ENCODE results near the gene XPO6.

XPO6 gene

GRCh38 chr16:28167221-28167620 is 44.5 kb downstream of the XPO6 start:
- CTCF ChIA-PET = interaction anchor here (1.1 to 1.4 kb wide), 5 partner anchors 9 to 51 kb away, joined by 3 to 5 read pairs (median 3); no protein-coding TSS in a partner anchor
- no peak for TF ChIP-seq CTCF (IDR thresholded peaks at IDR 0.05; ENCODE audit: control extremely low read depth, extremely low read depth, low read depth, missing control alignments)
- no peak for DNase-seq (ENCODE audit: extremely low spot score)
- POLR2A ChIA-PET = no interaction called here

- ChIA-PET POLR2A (no interaction called here), CTCF (interaction anchor here (1.1 to 1.4 kb wide), 5 partner anchors 8 to 52 kb away, joined by 3 to 5 read pairs (median 3); no protein-coding TSS in a partner anchor)
- TF ChIP-seq CTCF (IDR thresholded peaks at IDR 0.05; ENCODE audit: control extremely low read depth, extremely low read depth, low read depth, missing control alignments) = no peak
- DNase-seq (ENCODE audit: extremely low spot score) = no peak
Measured at GRCh38 chr16:28166394-28167208, 45.2 kb downstream of the XPO6 start.

GRCh38 chr16:28165598-28165997 is 46.2 kb downstream of the XPO6 start:
- no peak for TF ChIP-seq CTCF (IDR thresholded peaks at IDR 0.05; ENCODE audit: control extremely low read depth, extremely low read depth, low read depth, missing control alignments)
- DNase-seq (ENCODE audit: extremely low spot score) = no peak
- ChIA-PET CTCF (interaction anchor here (0.8 to 1.3 kb wide), 2 partner anchors 11 to 12 kb away, joined by 3 to 5 read pairs; no protein-coding TSS in a partner anchor), POLR2A (no interaction called here)

- no peak for TF ChIP-seq CTCF (IDR thresholded peaks at IDR 0.05; ENCODE audit: control extremely low read depth, extremely low read depth, low read depth, missing control alignments)
- POLR2A ChIA-PET = no interaction called here
- no peak for DNase-seq (ENCODE audit: extremely low spot score)
- CTCF ChIA-PET = interaction anchor here (0.9 to 3.4 kb wide), 9 partner anchors 9 to 54 kb away, joined by 3 to 11 read pairs (median 3); no protein-coding TSS in a partner anchor
Measured at GRCh38 chr16:28164140-28164539, 47.6 kb downstream of the XPO6 start.

- TF ChIP-seq CTCF (IDR thresholded peaks at IDR 0.05; ENCODE audit: control extremely low read depth, extremely low read depth, low read depth, missing control alignments) = no peak
- POLR2A ChIA-PET = no interaction called here
- no peak for DNase-seq (ENCODE audit: extremely low spot score)
- CTCF ChIA-PET = interaction anchor here (0.9 to 3.4 kb wide), 8 partner anchors 9 to 39 kb away, joined by 3 to 11 read pairs (median 3); no protein-coding TSS in a partner anchor
Measured at GRCh38 chr16:28163699-28164098, 48.1 kb downstream of the XPO6 start.

- ChIA-PET POLR2A (no interaction called here), CTCF (interaction anchor here (1.1 to 3.4 kb wide), 7 partner anchors 11 to 56 kb away, joined by 3 to 11 read pairs (median 3); no protein-coding TSS in a partner anchor)
- no peak for DNase-seq (ENCODE audit: extremely low spot score)
- TF ChIP-seq CTCF (IDR thresholded peaks at IDR 0.05; ENCODE audit: control extremely low read depth, extremely low read depth, low read depth, missing control alignments) = no peak
Measured at GRCh38 chr16:28162326-28162877, 49.4 kb downstream of the XPO6 start.
